ENCODE measurements around the gene OR8B4.
"Not testable (repeated sequence)": the region's sequence is repeated elsewhere in the genome, so short reads cannot be mapped to it uniquely, and the experiment has no call there.

The OR8B4 gene

DNA sequence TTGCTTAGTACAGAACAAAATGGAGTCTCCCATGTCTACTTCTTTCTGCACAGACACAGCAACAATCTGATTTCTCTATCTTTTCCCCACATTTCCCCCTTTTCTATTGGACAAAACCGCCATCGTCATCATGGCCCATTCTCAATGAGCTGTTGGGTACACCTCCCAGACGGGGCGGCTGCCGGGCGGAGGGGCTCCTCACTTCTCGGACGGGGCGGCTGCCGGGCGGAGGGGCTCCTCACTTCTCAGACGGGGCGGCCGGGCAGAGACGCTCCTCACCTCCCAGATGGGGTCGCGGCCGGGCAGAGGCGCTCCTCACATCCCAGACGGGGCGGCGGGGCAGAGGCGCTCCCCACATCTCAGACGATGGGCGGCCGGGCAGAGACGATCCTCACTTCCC is 21.5 kb downstream of the OR8B4 start:
- not testable (repeated sequence) for DNase-seq

DNA sequence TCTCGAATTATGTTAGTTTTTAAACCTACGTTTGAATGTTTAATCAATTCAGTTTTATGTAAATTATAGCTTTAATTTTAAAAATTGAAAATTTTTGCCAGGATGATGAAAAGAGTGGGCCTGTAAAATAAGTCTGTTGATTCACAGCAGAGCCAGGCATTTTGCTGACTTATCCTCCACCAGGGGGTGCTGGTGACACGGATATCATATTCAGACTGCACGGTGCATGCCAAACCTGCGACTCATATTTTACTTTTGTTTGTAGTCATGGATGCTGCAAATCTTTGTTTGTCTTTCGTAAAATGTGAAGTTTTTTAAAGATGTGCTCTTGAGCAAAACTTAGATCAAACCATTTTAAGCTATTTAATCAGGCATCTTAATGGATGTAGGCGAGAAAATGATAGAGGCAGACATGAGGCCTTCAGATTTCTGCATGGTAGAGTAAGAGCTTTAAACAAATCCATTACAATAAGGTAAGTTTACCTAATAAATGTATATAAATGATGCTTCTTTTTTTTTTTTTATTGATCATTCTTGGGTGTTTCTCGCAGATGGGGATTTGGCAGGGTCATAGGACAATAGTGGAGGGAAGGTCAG is 22.2 kb downstream of the OR8B4 start:
- DNase-seq = no peak

DNA sequence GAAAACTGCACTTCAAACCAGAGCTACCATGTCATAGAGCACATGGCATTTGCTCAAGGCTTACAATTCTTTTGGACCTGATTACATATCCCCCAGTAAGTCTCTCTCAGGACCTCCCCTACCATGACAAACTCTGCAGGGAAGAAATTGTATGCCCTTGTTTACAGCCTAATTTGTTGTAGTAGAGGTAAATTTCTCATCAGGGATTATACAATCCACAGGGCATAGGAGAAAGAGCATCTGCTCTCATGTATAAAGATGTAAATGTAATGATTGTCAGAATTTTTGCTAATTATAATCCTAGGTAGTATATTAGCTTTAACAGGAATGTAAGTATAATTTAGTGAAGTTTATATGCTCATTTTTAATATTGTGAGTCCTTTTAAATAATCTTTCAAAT is 25.7 kb downstream of the OR8B4 start, which contains the start of gene OR8B3:
OR8B3 (minus strand) TSS at position 101 of the 400 bp plus-strand sequence. CDS start 1,673 bp downstream, outside the sequence.
- DNase-seq = no peak

DNA sequence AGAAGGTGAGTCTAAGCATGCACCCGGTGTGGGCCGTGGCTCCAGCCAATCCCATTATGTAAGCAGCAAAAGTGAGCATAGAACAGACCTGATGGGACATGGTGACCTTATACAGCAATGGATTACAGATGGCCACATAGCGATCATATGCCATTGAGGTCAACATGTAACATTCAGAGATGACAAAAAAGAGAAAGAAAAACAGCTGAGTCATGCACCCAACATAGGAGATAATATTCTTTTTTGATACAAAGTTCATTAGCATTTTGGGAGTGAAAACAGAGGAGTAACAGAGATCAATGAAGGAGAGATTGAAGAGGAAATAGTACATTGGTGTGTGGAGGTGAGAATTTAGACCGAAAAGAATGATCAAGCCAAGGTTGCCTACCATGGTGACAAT is 27.8 kb downstream of the OR8B4 start:
- DNase-seq = not testable (repeated sequence)

DNA sequence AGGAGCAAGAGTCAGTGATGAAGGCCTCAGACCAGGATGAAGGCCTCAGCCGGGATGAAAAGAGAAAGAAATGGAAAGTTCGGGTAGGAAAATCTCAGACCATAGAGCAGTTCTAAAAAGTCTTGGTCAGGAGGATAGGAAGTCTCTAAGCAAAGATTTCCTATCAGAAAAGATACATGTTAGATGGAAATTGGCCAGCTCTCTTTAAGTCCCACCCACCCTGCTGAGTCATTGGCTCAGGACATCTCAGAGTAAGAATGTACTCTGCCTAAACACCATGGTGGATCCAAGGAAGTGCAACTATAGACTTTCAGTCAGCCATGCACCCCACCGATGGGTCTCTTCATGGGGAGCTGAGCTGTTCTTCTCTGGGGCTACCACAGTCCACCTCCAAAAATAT is 30.3 kb downstream of the OR8B4 start:
- DNase-seq = no peak

DNA sequence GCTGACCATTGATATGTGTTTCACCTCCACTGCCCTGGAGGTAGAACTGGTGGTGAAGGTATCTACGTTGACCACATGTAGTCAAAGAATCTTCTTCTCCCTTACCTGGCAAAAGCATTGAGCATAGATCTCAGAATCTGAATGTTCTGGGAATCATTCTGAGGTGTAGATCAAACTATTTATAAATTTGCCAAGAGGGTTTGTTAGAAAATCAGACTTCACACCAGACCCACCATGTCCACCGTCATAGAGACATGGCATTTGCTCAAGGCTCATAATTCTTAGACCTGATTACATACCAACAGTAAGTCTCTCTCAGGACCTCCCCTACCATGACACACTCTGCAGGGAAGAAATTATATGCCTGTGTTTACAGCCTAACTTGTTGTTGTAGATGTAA is 40.3 kb downstream of the OR8B4 start, which contains the start of gene OR8B2:
OR8B2 (minus strand) TSS at position 101 of the 400 bp plus-strand sequence. CDS start 1,156 bp downstream, outside the sequence.
- no peak for DNase-seq

DNA sequence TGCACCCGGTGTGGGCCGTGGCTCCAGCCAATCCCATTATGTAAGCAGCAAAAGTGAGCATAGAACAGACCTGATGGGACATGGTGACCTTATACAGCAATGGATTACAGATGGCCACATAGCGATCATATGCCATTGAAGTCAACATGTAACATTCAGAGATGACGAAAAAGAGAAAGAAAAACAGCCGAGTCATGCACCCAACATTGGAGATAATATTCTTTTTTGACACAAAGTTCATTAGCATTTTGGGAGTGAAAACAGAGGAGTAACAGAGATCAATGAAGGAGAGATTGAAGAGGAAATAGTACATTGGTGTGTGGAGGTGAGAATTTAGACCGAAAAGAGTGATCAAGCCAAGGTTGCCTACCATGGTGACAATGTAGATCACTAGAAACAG is 41.8 kb downstream of the OR8B4 start:
- not testable (repeated sequence) for DNase-seq

DNA sequence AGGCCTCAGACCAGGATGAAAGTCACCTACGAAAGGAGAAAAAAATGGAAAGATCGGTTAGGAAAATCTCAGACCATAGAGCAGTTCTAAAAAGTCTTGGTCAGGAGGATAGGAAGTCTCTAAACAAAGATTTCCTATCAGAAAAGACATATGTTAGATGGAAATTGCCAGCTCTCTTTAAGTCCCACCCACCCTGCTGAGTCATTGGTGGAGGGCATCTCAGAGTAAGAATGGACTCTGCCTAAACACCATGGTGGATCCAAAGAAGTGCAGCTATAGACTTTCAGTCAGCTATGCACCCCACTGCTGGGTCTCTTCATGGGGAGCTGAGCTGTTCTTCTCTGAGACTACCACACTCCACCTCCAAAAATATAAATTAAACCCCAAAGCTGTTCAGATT is 44.1 kb downstream of the OR8B4 start:
- DNase-seq = no peak

DNA sequence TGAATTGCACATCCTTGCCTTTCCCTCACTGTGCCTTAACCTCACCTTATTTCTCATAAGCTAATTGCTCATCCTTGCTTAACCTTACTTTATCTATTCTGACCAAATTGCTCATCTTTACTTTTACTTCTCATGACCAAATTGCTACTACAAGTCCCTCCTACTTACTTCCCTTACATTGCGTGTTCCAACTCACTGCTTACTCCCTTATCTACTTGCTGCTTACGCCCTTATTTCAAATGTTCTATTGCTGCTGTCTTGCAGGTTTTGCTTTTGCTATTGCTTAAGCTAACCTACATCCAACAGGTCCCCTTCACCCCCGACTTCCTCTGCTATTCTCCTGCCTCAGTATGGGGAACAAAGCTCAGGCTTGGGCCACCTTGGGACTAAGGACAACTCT is 48.4 kb downstream of the OR8B4 start:
- DNase-seq = no peak
